Mononuclear cell (primary cell): ENCODE data around the gene EDN2. TPM values are rescaled to one million over a fixed set of nuclear protein-coding genes. Genes with fewer than 3 reads are reported as not detected.

ENCODE experiments used
- H3K27me3 ChIP-seq: 2 replicates; pipeline ENCODE4 v1.6.0; 2011; ENCODE audit warnings: low read length, control low read depth; ENCODE audit not compliant: insufficient read depth
- H3K4me1 ChIP-seq: 2 replicates; pipeline ENCODE4 v1.5.1; 2011; ENCODE audit warnings: mild to moderate bottlenecking, low read length, control low read depth; ENCODE audit not compliant: insufficient read depth
- H3K4me3 ChIP-seq: 2 replicates; pipeline ENCODE4 v1.5.1; 2011; ENCODE audit warnings: mild to moderate bottlenecking, low read length, moderate library complexity
- H3K9me3 ChIP-seq: 2 replicates; pipeline ENCODE4 v1.5.1; 2011; ENCODE audit warnings: low read depth, mild to moderate bottlenecking, control low read depth, low read length
- total RNA-seq: library from RNA; depleted of rRNA; stranded (reverse); fragments of >200 nt; gene quantifications from one replicate; pipeline ENCODE4 v1.2.3, GENCODE V29; 2012

The EDN2 gene
- total RNA-seq, 1 donor: not detected

DNA sequence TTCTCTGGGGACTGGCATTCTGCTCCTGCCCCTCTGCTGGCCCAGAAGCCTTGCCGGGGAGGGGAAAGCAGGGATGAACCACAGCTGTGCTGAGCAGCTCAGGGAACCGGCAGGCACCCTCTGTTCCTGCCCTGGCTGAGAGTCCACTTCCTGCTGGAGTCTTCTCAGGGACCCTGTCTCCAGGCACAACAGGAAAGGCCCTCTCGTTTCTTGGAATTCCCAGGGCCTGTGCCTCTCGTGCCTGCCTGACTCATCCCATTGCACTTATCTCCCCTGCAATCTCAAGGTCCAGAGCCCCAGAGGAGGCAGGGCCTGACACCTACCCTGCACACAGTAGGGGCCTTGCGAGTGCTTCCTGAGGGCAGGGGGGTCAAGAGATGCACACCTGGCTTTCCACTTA, 1.1 kb upstream of the EDN2 start:
- H3K4me3 ChIP-seq: no peak overlapping the region
- H3K9me3 ChIP-seq: no peaks in the 10 kb centered on the region
- H3K4me1 ChIP-seq: no peaks in the 10 kb centered on the region
- H3K27me3 ChIP-seq: no peaks in the 10 kb centered on the region

- Histone ChIP-seq H3K4me3 (no peak overlapping the region), H3K9me3 (no peaks in the 10 kb centered on the region), H3K4me1 (no peaks in the 10 kb centered on the region), H3K27me3 (no peaks in the 10 kb centered on the region)
These were observed 502 bp downstream of the EDN2 start for GRCh38 chr1:41483960-41484401.

DNA sequence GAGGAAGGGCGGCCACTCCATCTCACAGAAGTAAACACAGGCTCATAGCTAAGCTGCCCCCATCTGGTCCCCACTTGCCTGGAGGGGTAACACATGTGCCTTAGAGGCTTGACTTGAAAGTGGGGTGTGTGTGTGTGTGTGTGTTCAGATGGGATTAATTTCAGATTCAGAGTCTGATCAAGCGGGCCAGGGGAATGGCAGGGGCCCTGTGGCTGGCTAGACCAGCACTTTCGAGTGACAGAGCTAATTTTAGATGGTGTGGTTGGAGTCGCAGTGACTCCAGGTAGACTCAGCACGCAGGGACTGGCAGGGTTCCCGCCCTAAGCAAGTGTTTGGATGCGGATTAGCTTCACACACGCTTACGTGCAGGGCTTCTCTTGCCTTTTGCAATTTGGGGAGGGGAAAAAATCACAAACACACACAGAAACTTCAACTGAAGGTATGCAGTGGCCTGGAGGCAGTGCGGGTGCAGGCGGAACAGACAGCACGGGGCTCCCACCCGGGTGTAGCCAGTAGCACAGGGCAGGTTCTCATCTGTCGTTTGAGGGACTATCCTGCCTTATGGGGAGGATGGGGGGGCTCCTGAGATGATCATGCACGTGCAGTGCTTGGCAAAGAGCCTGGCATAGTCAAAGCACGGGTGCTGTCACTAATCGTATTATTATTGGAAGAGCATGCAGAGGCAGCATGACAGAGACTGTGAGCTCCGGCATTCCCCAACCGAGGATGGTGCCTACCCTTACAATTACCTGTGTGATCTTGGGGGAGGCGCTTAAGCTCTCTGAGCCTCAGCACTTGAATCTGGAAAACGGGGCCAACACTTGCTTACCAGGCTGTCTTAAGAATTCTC, 1.3 kb downstream of the EDN2 start:
- Histone ChIP-seq H3K9me3 (no peaks in the 10 kb centered on the region), H3K27me3 (no peaks in the 10 kb centered on the region), H3K4me3 (no peak overlapping the region), H3K4me1 (no peaks in the 10 kb centered on the region)

DNA sequence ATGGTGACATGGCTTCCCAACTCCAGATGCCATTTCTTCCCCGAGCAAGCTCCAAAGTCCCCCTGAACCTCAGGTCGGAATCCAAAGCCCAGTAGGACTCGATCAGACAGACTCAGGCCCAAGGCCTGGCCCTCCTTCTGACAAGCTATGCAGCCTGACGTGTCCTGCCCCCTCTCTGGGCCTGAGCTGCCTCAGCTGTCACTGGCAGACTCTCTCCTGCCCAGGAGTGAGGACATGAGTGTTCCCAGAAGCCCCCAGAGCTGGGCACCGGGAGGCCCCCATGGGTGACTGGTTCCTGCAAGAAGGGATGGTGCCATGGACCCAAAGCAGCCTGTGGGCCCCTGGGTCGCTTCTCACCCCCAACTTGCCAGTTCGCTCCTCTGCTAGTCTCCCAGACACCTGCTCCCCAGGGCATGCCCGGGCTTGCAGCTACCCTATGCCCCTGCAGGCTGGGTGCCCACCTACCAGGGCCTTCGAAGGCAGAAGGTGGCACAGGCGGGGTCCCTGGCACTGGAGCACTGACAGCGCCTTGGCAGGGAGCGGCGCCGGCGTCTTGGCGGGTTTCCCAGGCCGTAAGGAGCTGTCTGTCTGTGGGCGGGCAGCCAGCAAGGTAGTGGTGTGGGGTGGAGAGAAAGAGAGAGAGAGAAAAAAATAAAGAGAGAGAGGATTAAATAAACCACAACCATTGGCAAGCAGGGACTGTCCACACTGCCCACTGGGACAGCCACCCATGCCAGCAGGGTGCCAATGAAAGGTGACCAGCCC, 2.3 kb downstream of the EDN2 start:
- Histone ChIP-seq H3K9me3 (no peaks in the 10 kb centered on the region), H3K4me3 (no peak overlapping the region), H3K4me1 (no peaks in the 10 kb centered on the region), H3K27me3 (no peaks in the 10 kb centered on the region)

DNA sequence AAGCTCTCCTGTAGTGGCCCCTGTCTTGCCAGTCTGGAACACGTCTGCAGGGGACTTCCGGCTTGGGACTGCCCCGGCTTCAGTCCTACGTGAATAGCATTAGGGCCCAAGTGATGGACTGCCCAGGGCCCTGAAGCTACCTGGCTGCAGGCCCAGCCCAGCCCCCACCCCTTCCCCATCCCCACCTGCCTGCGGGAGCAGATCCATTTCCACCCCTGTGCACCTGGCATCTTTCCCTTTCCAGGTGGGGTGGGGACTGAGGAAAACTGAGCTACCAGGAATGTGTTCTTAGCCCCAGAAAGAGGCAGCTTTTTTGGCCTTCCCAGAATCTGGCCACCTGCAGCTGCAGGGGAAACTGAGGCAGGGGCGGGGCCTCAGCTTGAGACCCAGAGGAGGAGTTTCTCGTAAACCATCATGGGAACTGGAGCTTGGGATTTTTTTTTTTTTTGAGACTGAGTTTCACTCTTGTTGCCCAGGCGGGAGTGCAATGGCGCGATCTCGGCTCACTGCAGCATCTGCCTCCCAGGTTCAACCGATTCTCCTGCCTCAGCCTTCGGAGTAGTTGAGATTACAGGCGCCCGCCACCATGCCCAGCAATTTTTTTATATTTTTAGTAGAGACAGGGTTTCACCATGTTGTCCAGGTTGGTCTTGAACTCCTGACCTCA, 3.2 kb downstream of the EDN2 start:
- H3K4me3 ChIP-seq: no peak overlapping the region
- no peaks in the 10 kb centered on the region for H3K27me3 ChIP-seq
- no peaks in the 10 kb centered on the region for H3K9me3 ChIP-seq
- no peaks in the 10 kb centered on the region for H3K4me1 ChIP-seq

DNA sequence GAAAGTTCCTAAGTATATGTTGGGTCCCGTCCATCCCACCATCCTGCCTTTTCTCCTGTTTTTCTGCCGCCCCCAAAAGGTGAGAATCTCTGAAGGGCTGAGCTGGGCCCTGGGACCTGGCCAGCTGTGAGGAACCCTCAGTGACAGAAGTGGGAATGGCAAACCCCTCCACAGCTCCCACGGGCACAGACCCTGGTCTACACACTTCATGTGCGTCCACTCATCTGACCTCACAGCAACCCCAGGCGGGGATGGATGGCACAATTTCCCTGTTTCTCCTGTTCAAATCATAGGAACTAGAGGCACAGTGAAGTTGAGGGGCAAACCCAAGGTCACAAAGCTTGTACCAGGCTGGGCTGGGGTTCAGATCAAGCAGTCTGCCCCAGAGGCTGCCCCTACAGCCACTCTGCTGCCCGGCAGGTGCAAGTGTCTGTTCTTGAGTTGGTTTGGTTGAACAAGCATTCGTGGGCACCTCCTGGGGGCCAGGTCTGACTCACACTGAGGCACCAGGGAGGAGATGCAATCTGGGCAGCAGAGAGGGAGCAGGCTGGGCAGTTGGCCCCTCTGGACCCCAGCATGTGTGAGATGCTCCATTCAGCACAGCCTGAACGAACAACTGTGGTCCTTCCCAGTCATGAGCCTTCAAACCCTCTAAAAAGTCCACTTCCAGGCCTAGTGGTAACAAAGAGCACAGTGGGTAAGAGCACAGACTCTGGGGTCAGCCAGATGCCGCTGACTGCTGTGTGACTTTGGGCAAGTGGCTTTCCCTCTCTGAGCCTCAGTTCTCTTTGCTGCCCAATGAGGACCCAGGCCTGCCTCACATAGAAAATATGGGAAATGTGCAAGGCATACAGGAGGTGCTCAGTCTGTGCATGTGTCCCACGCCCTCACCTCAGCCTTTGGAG, 4.0 kb downstream of the EDN2 start:
- Histone ChIP-seq H3K4me1 (no peaks in the 10 kb centered on the region), H3K27me3 (no peaks in the 10 kb centered on the region), H3K9me3 (no peaks in the 10 kb centered on the region), H3K4me3 (no peak overlapping the region)

DNA sequence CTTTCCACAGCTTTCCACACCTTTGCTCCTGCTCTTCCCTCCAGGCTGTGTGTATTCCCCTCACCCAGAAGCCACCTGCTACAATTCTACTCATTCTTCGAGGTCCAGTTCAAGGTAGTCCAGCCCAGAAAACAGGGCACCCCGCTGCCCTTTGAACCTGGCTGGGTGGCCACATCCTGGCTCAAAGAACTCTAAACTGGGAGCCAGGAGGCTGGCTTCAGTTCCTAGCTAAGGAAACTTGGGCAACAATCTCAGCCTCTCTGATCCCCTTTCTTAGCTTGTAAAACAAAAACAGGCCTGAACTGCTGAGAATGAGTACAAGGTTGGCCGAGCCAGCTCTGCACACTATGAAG, 4.7 kb downstream of the EDN2 start:
- H3K27me3 ChIP-seq: no peaks in the 10 kb centered on the region
- no peak overlapping the region for H3K4me3 ChIP-seq
- H3K4me1 ChIP-seq: no peaks in the 10 kb centered on the region
- H3K9me3 ChIP-seq: no peaks in the 10 kb centered on the region

- Histone ChIP-seq H3K4me1 (no peaks in the 10 kb centered on the region), H3K9me3 (no peaks in the 10 kb centered on the region), H3K4me3 (no peak overlapping the region), H3K27me3 (no peaks in the 10 kb centered on the region)
These were observed 5.3 kb downstream of the EDN2 start for GRCh38 chr1:41479000-41479807.

- Histone ChIP-seq H3K27me3 (no peaks in the 10 kb centered on the region), H3K9me3 (no peaks in the 10 kb centered on the region), H3K4me1 (no peaks in the 10 kb centered on the region), H3K4me3 (no peak overlapping the region)
These were observed 6.2 kb downstream of the EDN2 start for GRCh38 chr1:41478118-41478748.

DNA sequence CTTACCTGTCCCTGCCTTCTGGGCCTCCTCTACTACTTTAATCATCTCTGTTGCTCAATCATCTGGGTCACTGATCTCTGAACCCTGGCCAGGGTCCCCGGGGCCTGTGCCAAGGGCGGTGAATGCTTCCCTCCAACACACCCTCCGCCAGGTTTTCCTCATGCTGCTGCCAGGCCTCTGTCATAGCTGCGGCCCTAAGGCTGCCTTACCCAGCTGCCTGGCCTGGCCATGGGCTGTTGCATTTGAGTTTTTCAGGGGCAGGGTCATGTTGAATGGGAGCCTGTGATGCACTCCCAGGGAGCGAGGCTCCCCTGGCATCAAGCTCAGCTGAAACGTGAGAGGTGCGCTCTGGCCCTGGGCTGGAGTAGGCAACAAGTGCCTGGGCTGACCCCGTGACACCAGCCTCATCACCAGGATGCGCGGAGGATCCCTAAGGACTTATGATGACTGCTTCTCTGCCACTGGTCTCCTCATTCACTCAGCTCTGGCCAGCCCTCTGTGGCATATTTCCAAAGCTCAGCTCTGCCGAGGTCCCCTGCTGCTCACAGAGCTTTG, 7.6 kb downstream of the EDN2 start:
- Histone ChIP-seq H3K9me3 (no peaks in the 10 kb centered on the region), H3K4me1 (no peaks in the 10 kb centered on the region), H3K27me3 (no peaks in the 10 kb centered on the region), H3K4me3 (no peak overlapping the region)

DNA sequence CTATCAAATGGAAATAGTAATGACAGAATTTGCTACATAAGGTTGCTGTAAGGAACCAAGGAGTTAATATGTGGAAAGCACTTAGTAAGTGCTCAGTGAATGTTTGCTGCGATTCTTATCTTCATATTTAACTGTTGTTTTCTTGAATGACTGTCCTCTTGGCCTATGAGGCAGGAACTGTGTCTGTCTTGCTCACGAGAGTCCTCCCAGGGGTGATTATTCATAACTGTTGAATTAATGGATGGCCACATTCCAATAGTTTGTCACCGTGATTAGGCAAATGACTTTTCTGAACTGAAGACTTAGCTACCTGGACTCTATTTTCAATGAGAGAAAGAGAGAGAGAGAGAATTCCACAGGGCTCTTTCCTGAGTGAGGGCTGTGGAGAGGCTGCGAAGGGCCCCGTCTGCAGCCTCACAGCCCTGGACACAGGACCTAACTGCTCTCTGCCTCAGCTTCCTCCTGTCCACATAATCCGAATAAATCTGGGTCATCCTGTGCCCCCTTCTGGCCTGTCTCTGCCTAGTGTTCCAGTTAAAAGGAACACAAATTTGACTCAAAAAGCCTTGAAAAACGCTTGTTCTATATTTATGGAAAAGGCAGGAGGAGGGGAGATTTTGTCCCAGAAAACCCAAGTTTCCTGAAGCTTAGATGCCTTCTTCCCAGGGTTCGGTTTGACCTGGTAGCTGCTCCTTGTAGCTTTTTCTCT, 8.5 kb downstream of the EDN2 start:
- no peaks in the 10 kb centered on the region for H3K27me3 ChIP-seq
- H3K4me3 ChIP-seq: no peak overlapping the region
- H3K9me3 ChIP-seq: no peaks in the 10 kb centered on the region

DNA sequence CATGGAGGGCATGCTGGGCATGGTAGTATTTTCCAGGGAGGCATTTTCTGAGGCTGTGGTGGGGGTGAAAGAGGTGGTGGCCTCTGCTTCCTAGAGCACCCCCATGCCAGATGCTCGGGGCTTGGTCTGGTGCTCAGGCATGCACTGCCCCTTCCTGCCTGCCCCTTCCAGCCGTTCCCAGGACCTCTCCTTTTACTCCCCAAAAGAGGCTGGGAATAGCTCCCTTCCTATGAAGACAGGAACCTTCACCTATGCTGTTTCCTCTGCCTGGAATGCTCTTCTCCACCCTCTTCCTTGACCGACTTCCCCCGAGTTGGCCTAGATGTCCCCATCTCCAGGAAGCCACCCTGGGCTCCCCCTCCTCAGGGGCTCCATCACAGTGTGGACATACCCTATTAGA, 9.1 kb downstream of the EDN2 start:
- Histone ChIP-seq H3K4me1 (no peaks in the 10 kb centered on the region), H3K4me3 (no peak overlapping the region), H3K9me3 (no peaks in the 10 kb centered on the region), H3K27me3 (no peaks in the 10 kb centered on the region)

More for the DNA sequence above, 8.5 kb downstream of the EDN2 start:
- no peaks in the 10 kb centered on the region for H3K4me1 ChIP-seq
